SH-SY5Y (cell line): ENCODE measurements around the gene CRISP2.

Experiments
- GATA2 ChIP-seq: IDR thresholded peaks from 2 replicates; pipeline ENCODE4 v1.6.1; 2011; ENCODE audit warnings: mild to moderate bottlenecking, low read depth, low read length
- GATA3 ChIP-seq: IDR thresholded peaks from 2 replicates; pipeline ENCODE4 v1.6.1; 2011; ENCODE audit warnings: low read depth, mild to moderate bottlenecking, low read length, moderate library complexity

DNA sequence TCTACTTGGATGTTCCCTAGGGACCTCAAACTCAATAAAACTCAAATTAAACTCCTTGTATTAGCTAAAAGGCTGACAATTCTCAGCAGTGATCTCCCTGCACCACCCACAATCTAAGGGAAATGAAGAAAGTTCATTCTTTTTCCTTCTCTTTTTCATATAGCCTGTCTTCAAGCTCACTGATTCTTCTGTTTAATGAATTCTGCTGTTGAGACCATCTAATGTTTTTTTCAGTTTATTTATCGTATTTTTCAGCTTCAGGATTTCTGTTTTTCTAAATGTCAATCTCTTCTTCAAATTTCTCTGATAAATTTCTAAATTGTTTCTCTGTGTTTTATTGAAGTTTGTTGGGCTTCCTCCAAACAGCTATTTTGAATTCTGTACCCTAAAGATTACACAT is 19.8 kb downstream of the CRISP2 start:
- TF ChIP-seq GATA2, result no peak
- no peak for TF ChIP-seq GATA3
